ENCODE results near the gene BBLN.
"Not testable (repeated sequence)": the region's sequence is repeated elsewhere in the genome, so short reads cannot be mapped to it uniquely, and the experiment has no call there.

Gene BBLN

GRCh38 chr9:128124873-128125579 is 35.0 kb upstream of the BBLN start:
- peak; percentile 80 for DNase-seq (ENCODE audit: low spot score)

DNA sequence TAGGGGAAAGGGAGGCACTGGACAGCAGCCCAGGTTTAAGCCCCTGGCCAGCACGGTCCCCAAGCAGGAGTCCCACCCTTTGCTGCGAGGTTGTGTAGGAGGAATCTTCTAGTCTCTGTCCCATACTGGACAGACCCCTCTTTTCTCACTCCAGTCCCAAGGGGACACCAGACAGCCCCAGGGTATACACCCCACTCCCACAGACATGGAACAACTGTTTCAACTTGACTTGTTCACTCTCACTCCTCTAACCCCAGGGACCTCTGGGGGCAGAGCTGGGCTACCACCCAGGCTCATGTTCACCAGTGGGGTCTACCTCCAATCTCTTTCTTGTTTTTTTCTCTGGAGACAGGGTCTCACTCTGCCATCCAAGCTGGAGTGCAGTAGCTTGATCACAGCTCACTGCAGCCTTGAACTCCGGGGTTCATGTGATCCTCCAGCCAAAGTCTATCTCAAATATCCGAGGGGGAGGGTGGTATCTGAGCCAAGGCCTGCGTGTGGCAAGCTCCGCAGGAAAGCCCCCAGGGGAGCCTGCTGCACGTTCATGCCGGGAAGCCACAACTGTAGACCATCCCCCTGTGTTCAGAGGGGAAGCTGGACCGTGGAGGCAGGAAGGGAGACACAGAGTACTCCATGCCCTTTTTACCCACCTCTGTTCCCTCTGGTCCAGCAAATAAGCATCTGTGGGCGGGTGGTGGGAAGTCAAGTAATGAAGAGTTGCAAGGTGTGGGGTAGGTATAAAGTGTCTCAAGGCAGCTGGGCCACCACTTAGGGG is 34.3 kb upstream of the BBLN start:
- no peak for DNase-seq (ENCODE audit: low spot score)

GRCh38 chr9:128127568-128127989 is 32.5 kb upstream of the BBLN start, which contains the start of gene PTGES2:
Gene PTGES2, minus strand, starts transcription at chr9:128127729. Its CDS starts 12 bp downstream, at chr9:128127717.
- peak; percentile 81 for DNase-seq (ENCODE audit: low spot score)

GRCh38 chr9:128127990-128128835 is 31.9 kb upstream of the BBLN start:
- peak; percentile 91 for DNase-seq (ENCODE audit: low spot score)

GRCh38 chr9:128128836-128129590 is 31.1 kb upstream of the BBLN start:
- DNase-seq (ENCODE audit: low spot score): no peak

DNA sequence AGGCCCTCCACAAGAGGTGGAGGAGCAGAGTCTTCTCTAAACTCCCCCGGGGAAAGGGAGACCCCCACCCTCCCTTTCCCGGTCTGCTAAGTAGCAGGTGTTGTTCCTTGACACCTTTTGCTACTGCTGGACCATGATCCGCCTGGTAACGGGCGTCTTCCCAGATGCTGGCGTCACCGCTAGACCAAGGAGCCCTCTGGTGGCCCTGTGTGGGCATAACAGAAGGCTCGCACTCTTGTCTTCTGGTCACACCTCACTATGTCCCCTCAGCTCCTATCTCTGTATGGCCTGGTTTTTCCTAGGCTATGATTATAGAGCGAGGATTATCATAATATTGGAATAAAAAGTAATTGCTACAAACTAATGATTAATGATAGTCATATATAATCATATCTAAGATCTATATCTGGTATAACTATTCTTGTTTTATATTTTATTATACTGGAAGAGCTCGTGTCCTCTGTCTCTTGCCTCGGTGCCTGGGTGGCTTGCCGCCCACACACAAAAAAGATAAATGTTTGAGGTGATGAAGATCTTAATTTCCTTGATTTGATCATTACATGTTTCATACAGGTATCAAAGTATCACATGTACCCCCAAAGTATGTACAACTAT is 30.0 kb upstream of the BBLN start:
- DNase-seq (ENCODE audit: low spot score): not testable (repeated sequence)

GRCh38 chr9:128130651-128131050 is 29.4 kb upstream of the BBLN start:
- not testable (repeated sequence) for DNase-seq (ENCODE audit: low spot score)

DNA sequence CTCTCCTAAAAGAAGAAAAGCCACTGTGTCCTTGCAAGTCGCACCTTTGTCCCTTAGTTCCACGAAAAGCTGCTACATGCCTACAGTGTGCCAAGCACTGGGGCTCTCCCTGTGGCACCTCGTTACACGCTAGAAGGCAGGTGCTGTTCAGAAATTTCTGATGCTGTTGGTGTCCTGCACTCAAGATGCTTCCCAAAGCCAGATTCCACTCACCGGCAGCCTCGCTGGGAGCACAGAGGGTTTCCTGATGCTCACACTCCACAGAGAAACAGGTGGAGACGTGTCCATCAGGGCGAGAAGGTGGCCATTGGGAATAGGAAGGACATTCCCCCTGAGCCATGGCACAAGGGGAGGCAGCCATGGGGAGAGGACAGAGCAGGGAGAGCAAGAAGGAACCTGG is 28.7 kb upstream of the BBLN start:
- DNase-seq (ENCODE audit: low spot score): not testable (repeated sequence)

DNA sequence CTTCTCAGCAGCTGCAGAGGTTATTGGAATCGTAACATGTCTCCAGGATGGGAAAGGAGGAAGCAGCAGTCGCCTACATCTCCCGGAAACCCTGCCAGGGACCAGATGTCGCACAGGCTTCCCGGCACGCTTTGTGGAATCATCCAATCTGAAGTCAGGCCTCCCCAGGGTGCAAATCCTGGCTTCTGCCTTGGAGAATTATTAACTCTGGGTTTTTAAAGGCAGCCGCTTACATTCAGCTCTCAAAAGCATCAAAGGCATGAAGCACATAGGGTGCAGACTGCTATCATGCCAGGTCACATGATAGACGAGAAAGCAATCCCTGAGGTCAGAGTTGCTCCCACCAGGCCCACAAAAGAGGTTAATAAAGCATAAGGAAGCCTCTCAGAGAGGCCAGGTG is 27.9 kb upstream of the BBLN start:
- not testable (repeated sequence) for DNase-seq (ENCODE audit: low spot score)

- not testable (repeated sequence) for DNase-seq (ENCODE audit: low spot score)
Measured at GRCh38 chr9:128135561-128135960, 24.5 kb upstream of the BBLN start.

DNA sequence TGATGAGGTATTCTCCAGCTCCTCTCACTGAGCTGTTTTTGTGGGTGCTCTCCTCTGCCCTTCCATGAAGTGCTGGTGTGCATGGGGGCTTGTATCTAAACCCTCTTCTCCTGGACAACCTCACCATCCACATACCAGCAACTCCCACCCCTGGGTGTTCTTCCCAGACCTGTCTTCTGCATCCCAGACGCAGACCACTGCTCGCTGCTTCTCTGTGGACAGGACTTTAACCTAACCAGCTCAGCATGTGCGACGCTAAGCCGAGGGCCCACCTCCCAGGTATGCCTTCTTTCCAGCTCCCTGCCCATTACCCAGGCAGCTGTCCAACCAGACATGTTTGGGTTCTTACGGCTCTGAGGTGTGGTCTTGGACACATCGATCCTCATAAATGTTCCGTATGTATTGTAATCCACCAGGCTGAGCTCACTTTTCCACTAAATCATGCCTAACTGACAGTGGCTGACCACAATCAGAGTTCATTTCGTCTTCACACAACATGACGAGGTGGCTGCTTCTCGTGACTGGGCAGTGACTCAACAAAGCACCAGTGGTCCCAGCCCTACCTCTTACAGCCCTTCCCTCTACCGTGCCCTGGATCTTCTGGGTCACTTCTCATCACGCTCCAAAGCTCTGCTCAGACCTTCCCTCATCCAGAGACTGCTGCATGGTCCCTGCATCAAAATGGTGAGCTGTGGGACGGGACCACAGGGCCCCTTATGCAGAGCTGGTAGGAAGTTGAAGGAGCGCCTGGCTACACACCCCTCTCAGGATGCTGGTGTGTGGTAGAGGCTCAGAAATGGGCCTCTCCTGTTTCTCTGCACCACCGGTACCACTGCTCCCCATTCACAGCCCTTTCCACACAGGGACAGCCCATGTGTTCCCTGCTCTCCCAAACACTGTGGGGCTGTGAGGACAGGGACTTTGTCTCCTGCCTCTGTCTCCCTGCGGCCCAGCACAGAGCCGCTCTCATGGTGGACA is 23.0 kb upstream of the BBLN start:
- DNase-seq (ENCODE audit: low spot score): no peak

- no peak for DNase-seq (ENCODE audit: low spot score)
Measured at GRCh38 chr9:128138001-128138400, 22.1 kb upstream of the BBLN start.

- no peak for DNase-seq (ENCODE audit: low spot score)
Measured at GRCh38 chr9:128139621-128140020, 20.4 kb upstream of the BBLN start.

DNA sequence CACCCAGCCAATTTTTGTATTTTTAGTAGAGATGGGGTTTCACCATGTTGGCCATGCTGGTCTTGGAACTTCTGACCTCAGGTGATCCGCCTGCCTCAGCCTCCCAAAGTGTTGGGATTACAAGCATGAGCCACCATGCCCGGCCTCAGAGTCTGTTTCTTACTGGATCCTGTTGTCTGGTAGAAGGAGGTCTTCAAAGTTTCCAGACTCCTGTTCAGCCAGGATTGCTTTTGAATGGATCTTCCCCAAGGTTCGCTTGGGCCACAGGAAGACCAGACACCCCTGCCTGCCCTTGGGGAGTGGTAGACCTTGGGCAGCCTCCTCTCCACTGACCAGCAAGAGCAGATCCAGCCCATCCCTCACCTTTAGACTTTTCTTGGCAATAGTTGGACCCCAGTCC is 18.5 kb upstream of the BBLN start:
- DNase-seq (ENCODE audit: low spot score): no peak

DNA sequence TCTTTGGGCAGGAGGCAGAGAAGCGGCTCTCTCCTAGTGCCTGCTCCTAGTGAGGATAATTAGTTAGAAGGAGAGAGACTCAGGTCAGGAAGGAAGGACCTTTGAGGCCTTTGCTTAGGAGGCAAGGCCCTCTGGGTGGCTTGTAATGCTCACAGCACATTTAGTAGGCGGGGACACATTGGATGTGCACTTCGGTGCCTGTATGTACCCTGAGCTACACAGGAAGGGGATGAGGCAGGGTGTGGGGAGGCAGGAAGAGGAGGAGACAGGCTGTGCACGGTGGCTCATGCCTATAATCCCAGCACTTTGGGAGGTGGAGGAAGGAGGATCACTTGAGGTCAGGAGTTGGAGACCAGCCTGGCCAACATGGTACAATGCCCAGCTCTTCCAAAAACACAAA is 18.0 kb upstream of the BBLN start:
- DNase-seq (ENCODE audit: low spot score): no peak

DNA sequence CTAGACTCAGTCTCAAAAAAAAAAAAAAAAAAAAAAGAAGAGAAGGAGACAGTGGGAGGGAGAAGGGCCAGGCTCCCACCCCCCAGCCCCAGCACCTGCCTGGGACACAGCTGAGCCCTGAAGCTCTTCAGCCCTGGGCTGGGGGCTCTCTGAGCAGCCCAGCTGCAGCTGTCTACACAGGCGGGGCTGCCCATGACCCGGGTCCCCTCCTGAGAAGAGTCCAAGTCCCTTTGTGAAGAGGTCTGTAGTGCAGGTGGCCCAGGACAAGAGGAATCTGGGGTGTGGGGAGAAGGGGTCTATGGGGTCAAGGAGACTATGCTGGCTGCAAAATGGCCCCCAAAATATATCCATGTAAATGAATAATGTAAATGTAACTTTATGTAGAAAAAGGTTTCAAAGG is 17.5 kb upstream of the BBLN start:
- DNase-seq (ENCODE audit: low spot score): no peak

DNA sequence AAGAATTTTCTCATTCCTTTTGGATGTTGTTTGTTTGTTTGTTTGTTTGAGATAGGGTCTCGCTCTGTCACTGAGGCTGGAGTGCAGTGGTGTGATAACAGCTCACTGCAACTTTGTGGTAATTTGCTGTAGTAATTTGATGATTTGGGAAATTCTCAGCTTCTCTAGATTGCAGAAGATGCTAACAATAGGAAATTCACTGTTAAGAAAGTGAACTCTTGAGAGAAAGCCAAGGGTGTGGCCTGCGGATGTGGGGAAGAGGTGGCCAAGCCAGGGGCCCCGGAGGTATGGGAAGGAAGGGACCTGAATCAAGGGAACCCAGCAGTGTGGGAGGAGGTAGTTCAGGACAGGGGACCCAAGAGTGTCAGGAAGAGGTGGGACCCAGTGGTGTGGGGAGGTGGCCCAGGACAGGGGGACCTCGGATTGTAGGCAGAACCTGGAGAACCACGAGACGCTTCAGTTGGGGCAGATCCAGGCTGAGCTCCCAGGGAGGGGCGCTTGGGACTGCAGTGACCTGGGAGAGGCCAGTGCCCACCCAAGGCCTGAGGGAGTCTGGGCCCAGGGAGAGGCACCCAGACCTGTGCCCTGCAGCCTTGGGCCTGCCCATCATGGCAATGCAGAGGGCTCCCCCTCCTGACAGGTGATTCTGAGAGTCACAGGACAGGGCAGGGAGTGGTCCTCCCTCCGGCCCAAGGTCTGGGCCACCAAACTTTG is 16.4 kb upstream of the BBLN start:
- DNase-seq (ENCODE audit: low spot score): no peak

- no peak for DNase-seq (ENCODE audit: low spot score)
Measured at GRCh38 chr9:128144239-128145181, 15.6 kb upstream of the BBLN start.
